ENCODE data around the gene PCNT.

DNA sequence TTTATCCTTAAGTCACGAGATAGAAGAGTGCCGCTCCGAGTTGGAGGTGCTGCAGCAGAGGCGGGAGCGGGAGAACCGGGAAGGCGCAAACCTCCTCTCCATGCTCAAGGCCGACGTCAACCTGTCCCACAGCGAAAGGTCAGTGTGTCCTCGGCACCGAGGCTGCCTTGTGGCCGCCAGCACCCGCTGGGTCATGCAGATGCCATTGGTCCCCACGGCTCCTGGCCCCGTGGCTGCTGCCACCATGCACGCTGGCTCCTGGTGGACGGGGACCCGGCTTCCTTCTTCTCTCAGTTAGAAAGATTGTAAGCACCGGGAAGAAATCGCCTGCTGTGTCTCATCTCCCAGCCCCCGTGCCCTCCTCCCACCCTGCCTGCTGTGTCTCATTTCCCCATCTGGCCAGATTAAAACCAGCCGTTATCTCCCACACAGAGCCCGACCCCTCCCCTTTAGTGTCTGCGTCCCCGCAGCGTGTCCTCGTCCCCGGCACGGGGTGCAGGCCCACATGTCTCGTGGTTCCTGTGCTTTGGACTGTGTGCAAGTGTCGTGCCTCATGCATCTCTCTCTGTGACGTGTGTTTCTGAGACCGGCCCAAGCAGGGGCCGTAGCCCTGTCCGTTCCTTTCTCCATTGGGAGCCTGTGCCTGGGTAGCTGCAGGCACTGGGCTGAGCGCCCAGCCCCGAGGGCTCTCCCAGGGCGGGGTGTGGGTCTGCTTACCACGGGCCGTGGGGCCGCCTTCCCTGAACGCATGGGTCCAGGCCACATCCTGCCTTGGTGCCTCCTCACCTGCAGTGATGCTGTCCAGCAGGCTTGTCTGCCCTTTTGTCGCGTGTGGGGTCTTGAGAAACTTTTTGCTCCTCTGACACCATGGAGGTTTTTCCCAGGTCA is 62.1 kb downstream of the PCNT start:
- TF ChIP-seq ZNF512 (tag; IDR thresholded peaks at IDR 0.05), result no peak
- TF ChIP-seq MYBL2 (IDR thresholded peaks at IDR 0.05; ENCODE audit: low read depth), result no peak
- TF ChIP-seq MYBL2 (CRISPR knock-in tag; IDR thresholded peaks at IDR 0.05; ENCODE audit: borderline replicate concordance), result no peak
- no peak for TF ChIP-seq MNT (conservative IDR thresholded peaks at IDR 0.05)
- TF ChIP-seq ZNF282 (CRISPR knock-in tag; IDR thresholded peaks at IDR 0.05), result no peak
- TF ChIP-seq FOSL1 (tag; conservative IDR thresholded peaks at IDR 0.05), result no peak
- no peak for TF ChIP-seq CBFB (CRISPR knock-in tag; IDR thresholded peaks at IDR 0.05)
- TF ChIP-seq, protein P1, sequence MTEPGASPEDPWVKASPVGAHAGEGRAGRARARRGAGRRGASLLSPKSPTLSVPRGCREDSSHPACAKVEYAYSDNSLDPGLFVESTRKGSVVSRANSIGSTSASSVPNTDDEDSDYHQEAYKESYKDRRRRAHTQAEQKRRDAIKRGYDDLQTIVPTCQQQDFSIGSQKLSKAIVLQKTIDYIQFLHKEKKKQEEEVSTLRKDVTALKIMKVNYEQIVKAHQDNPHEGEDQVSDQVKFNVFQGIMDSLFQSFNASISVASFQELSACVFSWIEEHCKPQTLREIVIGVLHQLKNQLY (CRISPR knock-in tag; conservative IDR thresholded peaks at IDR 0.05), result no peak
- no peak for TF ChIP-seq NFIC (IDR thresholded peaks at IDR 0.05)
- TF ChIP-seq FOXM1 (IDR thresholded peaks at IDR 0.05; ENCODE audit: low read depth), result no peak
- no peak for TF ChIP-seq FOXM1 (CRISPR knock-in tag; IDR thresholded peaks at IDR 0.05; ENCODE audit: low read depth)
